H1 (cell line): Measurements from ENCODE around the gene PTCH2. TPM values are rescaled to one million over a fixed set of nuclear protein-coding genes. Genes with fewer than 3 reads are reported as not detected.

Source experiments
- CTCF ChIA-PET: fragments of 300-600 bp; sonication (Branson Sonifier 250); formaldehyde crosslinking; loops from one replicate; lab custom pipeline; 2021; ENCODE audit not compliant: partially characterized antibody; lab: Charles Lee
- POLR2A ChIA-PET: fragments of 300-600 bp; sonication (Branson Sonifier 250); formaldehyde crosslinking; loops from one replicate; lab custom pipeline; 2021; ENCODE audit warnings: inconsistent platforms; ENCODE audit not compliant: partially characterized antibody; lab: Charles Lee
- DNase-seq, 2 experiments: peaks; one replicate each; pipeline versions ENCODE4 v3.0.0 to v3.0.0-alpha.2; 2010 to 2022; ENCODE audit warnings: low spot score in 2 of 2, low read depth in 1 of 2, mixed read lengths in 1 of 2
- FAIRE-seq: peaks from 2 replicates; lab custom pipeline; 2011; peaks lifted over from hg19 to GRCh38; lab: Jason Lieb, UNC
- H2AFZ ChIP-seq: 2 replicates; pipeline ENCODE4 v1.8.1; 2012; ENCODE audit warnings: low read length, inconsistent platforms
- H2AK5ac ChIP-seq: 2 replicates; pipeline ENCODE4 v1.6.1; 2013; ENCODE audit warnings: low read depth, low read length
- H2BK120ac ChIP-seq: replicated peaks from 2 replicates; pipeline ENCODE3; 2013; ENCODE audit warnings: low read depth, low read length, inconsistent platforms
- H2BK12ac ChIP-seq: 2 replicates; pipeline ENCODE4 v1.6.1; 2013; ENCODE audit warnings: low read depth, low read length
- H2BK15ac ChIP-seq: 2 replicates; pipeline ENCODE4 v1.6.1; 2013; ENCODE audit warnings: low read length
- H2BK20ac ChIP-seq: 2 replicates; pipeline ENCODE4 v1.6.1; 2013; ENCODE audit warnings: low read length
- H2BK5ac ChIP-seq: 2 replicates; pipeline ENCODE4 v1.6.1; 2013; ENCODE audit warnings: low read depth, low read length
- H3K14ac ChIP-seq: 2 replicates; pipeline ENCODE4 v1.6.1; 2013; ENCODE audit warnings: inconsistent platforms; ENCODE audit not compliant: insufficient read length
- H3K18ac ChIP-seq: 2 replicates; pipeline ENCODE4 v1.6.1; 2013; ENCODE audit warnings: low read length; ENCODE audit errors: extremely low read depth
- H3K23ac ChIP-seq: 2 replicates; pipeline ENCODE4 v1.6.1; 2013; ENCODE audit warnings: inconsistent platforms; ENCODE audit not compliant: insufficient read length
- H3K23me2 ChIP-seq: 2 replicates; pipeline ENCODE4 v1.6.1; 2013; ENCODE audit warnings: low read depth, low read length
- H3K27ac ChIP-seq: 2 replicates; pipeline ENCODE4 v1.6.1; 2011; ENCODE audit warnings: low read depth, low read length, inconsistent platforms
- H3K27me3 ChIP-seq, 4 experiments: replicated peaks in 1 of 4; 1 replicate in 1 of 4; 2 replicates in 3 of 4; pipeline versions ENCODE4 v1.6.1 to v1.8.1; 2011 to 2013; ENCODE audit warnings: low read length in 3 of 4, mild to moderate bottlenecking in 3 of 4, inconsistent platforms in 2 of 4, mixed read lengths in 2 of 4, moderate library complexity in 1 of 4; ENCODE audit not compliant: control insufficient read depth in 3 of 4, insufficient read depth in 3 of 4; ENCODE audit errors: extremely low read depth in 1 of 4
- H3K36me3 ChIP-seq, 4 experiments: 2 replicates each; pipeline versions ENCODE4 v1.6.1 to v1.8.1; 2011 to 2013; ENCODE audit warnings: mild to moderate bottlenecking in 4 of 4, low read length in 3 of 4, moderate library complexity in 2 of 4, control low read depth in 1 of 4, inconsistent platforms in 1 of 4; ENCODE audit not compliant: insufficient read depth in 4 of 4, control insufficient read depth in 2 of 4
- H3K4ac ChIP-seq: replicated peaks from 2 replicates; pipeline ENCODE3; 2013; ENCODE audit warnings: low read length, low read depth, mixed read lengths, inconsistent platforms; ENCODE audit not compliant: insufficient read length
- H3K4me1 ChIP-seq, 4 experiments: replicated peaks in 1 of 4; 1 replicate in 1 of 4; 2 replicates in 3 of 4; pipeline versions ENCODE4 v1.6.1 to v1.8.1; 2011 to 2013; ENCODE audit warnings: low read length in 3 of 4, inconsistent platforms in 2 of 4, mixed read lengths in 1 of 4; ENCODE audit not compliant: insufficient read depth in 4 of 4, control insufficient read depth in 3 of 4
- H3K4me2 ChIP-seq, 2 experiments: 2 replicates each; pipeline versions ENCODE4 v1.6.1 to v1.8.1; 2011 to 2013; ENCODE audit warnings: low read depth in 2 of 2, low read length in 2 of 2, control low read depth in 1 of 2, inconsistent platforms in 1 of 2, mild to moderate bottlenecking in 1 of 2; ENCODE audit not compliant: insufficient read depth in 1 of 2
- H3K4me3 ChIP-seq, 4 experiments: fragments of 200-600, 300-600 bp in 1 of 4; sonication (generic), shearing (Covaris generic), sonication (Bioruptor Twin) in 1 of 4; 2 replicates each; pipeline versions ENCODE4 v1.5.1 to v1.8.1; 2011 to 2016; ENCODE audit warnings: low read length in 4 of 4, low read depth in 3 of 4, control low read depth in 2 of 4, inconsistent platforms in 2 of 4, mild to moderate bottlenecking in 2 of 4, mixed read lengths in 1 of 4, moderate library complexity in 1 of 4; ENCODE audit not compliant: insufficient read depth in 2 of 4; ENCODE audit errors: extremely low read depth in 1 of 4
- H3K56ac ChIP-seq: replicated peaks from 2 replicates; pipeline ENCODE3; 2013; ENCODE audit warnings: low read depth, mild to moderate bottlenecking, mixed read lengths, low read length, inconsistent platforms; ENCODE audit not compliant: insufficient read length
- H3K79me1 ChIP-seq: 2 replicates; pipeline ENCODE4 v1.6.1; 2013; ENCODE audit warnings: low read depth, low read length, control low read depth
- H3K79me2 ChIP-seq, 2 experiments: 2 replicates each; pipeline versions ENCODE4 v1.6.1 to v1.8.1; 2012 to 2013; ENCODE audit warnings: low read length in 2 of 2, mild to moderate bottlenecking in 2 of 2, inconsistent platforms in 1 of 2; ENCODE audit not compliant: insufficient read depth in 2 of 2, control insufficient read depth in 1 of 2
- H3K9ac ChIP-seq, 4 experiments: replicated peaks in 1 of 4; 1 replicate in 1 of 4; 2 replicates in 3 of 4; pipeline versions ENCODE4 v1.6.1 to v1.8.1; 2011 to 2013; ENCODE audit warnings: low read depth in 3 of 4, low read length in 3 of 4, control low read depth in 2 of 4, mild to moderate bottlenecking in 2 of 4, moderate library complexity in 2 of 4, inconsistent platforms in 1 of 4; ENCODE audit errors: extremely low read depth in 1 of 4
- H3K9me3 ChIP-seq, 2 experiments: 2 replicates each; pipeline versions ENCODE4 v1.6.1 to v1.8.1; 2012 to 2013; ENCODE audit warnings: mild to moderate bottlenecking in 2 of 2, moderate library complexity in 2 of 2, control low read depth in 1 of 2, inconsistent platforms in 1 of 2, low read depth in 1 of 2, low read length in 1 of 2, mixed read lengths in 1 of 2; ENCODE audit not compliant: insufficient read depth in 2 of 2
- H4K20me1 ChIP-seq, 2 experiments: replicated peaks in 1 of 2; 2 replicates each; pipeline versions ENCODE3 to v1.8.1; 2011 to 2013; ENCODE audit warnings: inconsistent platforms in 2 of 2, low read length in 2 of 2, mild to moderate bottlenecking in 1 of 2; ENCODE audit not compliant: insufficient read depth in 2 of 2, control insufficient read depth in 1 of 2
- H4K5ac ChIP-seq: 2 replicates; pipeline ENCODE4 v1.6.1; 2013; ENCODE audit warnings: low read length, low read depth, mixed read lengths, inconsistent platforms; ENCODE audit not compliant: insufficient read length
- H4K8ac ChIP-seq: 2 replicates; pipeline ENCODE4 v1.8.0; 2013; ENCODE audit warnings: mild to moderate bottlenecking, moderate library complexity, low read length, inconsistent platforms; ENCODE audit not compliant: insufficient read depth; ENCODE audit errors: extremely low read depth
- H4K91ac ChIP-seq: replicated peaks from 2 replicates; pipeline ENCODE3; 2013; ENCODE audit warnings: low read length, mixed read lengths, inconsistent platforms; ENCODE audit not compliant: insufficient read length
- ASH2L ChIP-seq: fragments of 200-600, 300-600 bp; sonication (generic); IDR thresholded peaks from one replicate; pipeline ENCODE4 v1.7.1; 2017; ENCODE audit warnings: low read length
- BACH1 ChIP-seq: IDR thresholded peaks from 2 replicates; pipeline ENCODE4 v1.6.1; 2012; ENCODE audit warnings: low read length, improper control_type of control experiment
- EZH2 ChIP-seq: fragments of 200-600 bp; sonication (generic); IDR thresholded peaks from 2 replicates; pipeline ENCODE4 v1.7.1; 2012; ENCODE audit warnings: low read depth, mild to moderate bottlenecking, moderate library complexity, low read length, inconsistent platforms; ENCODE audit not compliant: severe bottlenecking
- FOSL1 ChIP-seq: IDR thresholded peaks from 2 replicates; pipeline ENCODE4 v1.6.1; 2011; ENCODE audit warnings: mild to moderate bottlenecking, low read depth, low read length, moderate library complexity; ENCODE audit not compliant: insufficient read depth
- RXRA ChIP-seq: IDR thresholded peaks from 2 replicates; pipeline ENCODE4 v1.6.1; 2011; ENCODE audit warnings: low read depth, mild to moderate bottlenecking, low read length, moderate library complexity; ENCODE audit not compliant: insufficient read depth
- TEAD4 ChIP-seq: IDR thresholded peaks from 2 replicates; pipeline ENCODE4 v1.6.1; 2012; ENCODE audit warnings: low read depth, low read length, inconsistent platforms, mixed read lengths
- ZNF274 ChIP-seq: IDR thresholded peaks from 2 replicates; pipeline ENCODE4 v1.7.0; 2012; ENCODE audit warnings: low read length, borderline replicate concordance; ENCODE audit errors: extremely low read depth
- WGBS, 2 experiments: shearing (Covaris generic) in 1 of 2; methylation state at CpG; one replicate each; pipeline versions ENCODE4 v1.1.6 to v1.1.7; 2013 to 2015; ENCODE audit warnings: low lambda C conversion rate in 2 of 2, mixed read lengths in 2 of 2, inconsistent platforms in 1 of 2, low coverage in 1 of 2, missing lambda C conversion rate in 1 of 2; ENCODE audit not compliant: insufficient replicate concordance in 2 of 2, insufficient coverage in 1 of 2, insufficient read length in 1 of 2; ENCODE audit errors: extremely low coverage in 1 of 2, missing lambda C conversion rate in 1 of 2; 5-methylcytosine and 5-hydroxymethylcytosine counted together
- polyA plus RNA-seq, 7 experiments: library from polyadenylated mRNA; depleted of rRNA in 3 of 7; stranded (reverse) in 5 of 7; unstranded in 2 of 7; fragments of >200 nt in 5 of 7; fragments of 200-250 nt in 2 of 7; gene quantifications; 1 replicate in 5 of 7; 2 replicates in 1 of 7; 4 replicates in 1 of 7; pipeline versions ENCODE4 v1.2.1 to v1.2.3, GENCODE V29; 2011 to 2013; ENCODE audit warnings: missing spikeins in 2 of 7, mixed read lengths in 2 of 7
- total RNA-seq: library from RNA; stranded (reverse); fragmentation: NEBNext Ultra II Directional; extraction: Animal tissue kit (Norgen Biotek cat#: 25700); gene quantifications from 2 replicates; pipeline ENCODE4 v1.2.1, GENCODE V29; 2021
- TF ChIP-seq, protein P1 (sequence below): IDR thresholded peaks from 2 replicates; pipeline ENCODE4 v1.6.1; 2012; ENCODE audit warnings: low read length, inconsistent platforms
- TF ChIP-seq, protein P2 (sequence below): IDR thresholded peaks from 2 replicates; pipeline ENCODE4 v1.6.1; 2012; ENCODE audit warnings: inconsistent platforms

The PTCH2 gene
- total and polyA plus RNA-seq, 2 of the 8 experiments (the other 6 are each of a cell fraction or from before 2014, with no cell fraction given), result 0.35 to 1.2 TPM

DNA sequence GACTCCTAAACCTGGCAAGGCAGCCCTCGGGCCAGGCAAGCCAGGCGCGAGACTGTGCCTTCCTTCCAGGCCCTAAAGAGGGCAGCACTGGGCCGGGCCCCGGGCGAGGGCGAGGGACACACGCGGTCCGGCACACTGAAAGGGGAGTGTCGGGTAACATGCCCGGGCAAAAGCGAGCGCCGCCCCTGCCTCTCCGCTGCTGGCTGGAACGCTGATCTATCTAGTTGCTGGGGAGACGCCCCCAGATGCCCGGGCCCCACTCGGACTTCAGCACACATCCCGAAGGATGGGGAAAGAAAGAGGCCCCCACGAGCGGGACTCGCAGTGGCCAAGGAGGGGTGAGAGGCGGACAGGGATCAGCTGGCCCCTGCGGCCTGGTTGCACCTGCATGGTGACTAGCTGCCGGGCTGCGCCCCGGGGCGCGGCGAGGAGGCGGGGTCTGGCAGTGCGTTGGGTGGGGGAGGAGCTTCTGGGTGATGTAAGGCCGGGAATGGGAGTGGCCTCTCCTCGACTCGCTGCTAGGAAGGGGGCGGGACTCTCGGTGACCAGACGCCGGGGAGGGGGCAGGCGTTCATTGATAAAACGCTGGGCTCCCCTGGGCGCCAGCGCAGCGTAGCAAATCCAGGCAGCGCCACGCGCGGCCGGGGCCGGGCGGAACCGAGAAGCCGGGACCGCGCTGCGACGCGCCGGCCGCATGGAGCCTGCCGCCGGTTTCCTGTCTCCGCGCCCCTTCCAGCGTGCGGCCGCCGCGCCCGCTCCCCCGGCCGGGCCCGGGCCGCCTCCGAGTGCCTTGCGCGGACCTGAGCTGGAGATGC, 43.1 kb downstream of the PTCH2 start, which contains the start of gene PLK3:
TSS of gene PLK3 (plus strand) at position 608 of the 815 bp plus-strand sequence. CDS start at position 695, 87 bp downstream.
- peaks cover 0 to 11% (median 9%) of the 10 kb centered on the region in 4 experiments; a peak in 4 of 8 replicates for H3K36me3 ChIP-seq
- peak within 1 kb of the TSS; percentile 91 for H4K8ac ChIP-seq
- peak within 1 kb of the TSS; percentile 68 to 72 for H3K4me2 ChIP-seq
- no peaks in the 10 kb centered on the region for H3K79me1 ChIP-seq
- H2BK12ac ChIP-seq, result no peak within 1 kb of the TSS
- peak within 1 kb of the TSS; percentile 91 for H3K27ac ChIP-seq
- H2BK15ac ChIP-seq, result no peak within 1 kb of the TSS
- H3K4me3 ChIP-seq, result peak within 1 kb of the TSS; percentile 60 to 76 (median 66)
- ChIA-PET CTCF (interaction anchor here (0.6 to 5.4 kb wide), 15 partner anchors 8 to 722 kb away, joined by 3 to 33 read pairs (median 5); partner anchors contain the start of genes BEST4, BTBD19, HECTD3 and HPDL), POLR2A (interaction anchor here (0.6 to 19.2 kb wide), 21 partner anchors 10 to 689 kb away, joined by 3 to 547 read pairs (median 5); partner anchors contain the start of genes BEST4, BTBD19, HPDL and MUTYH)
- peak within 1 kb of the TSS; percentile 95 for H3K18ac ChIP-seq
- H2BK5ac ChIP-seq, result peak within 1 kb of the TSS; percentile 81; the same call in 1 of the 2 replicates
- peak within 1 kb of the TSS; percentile 97 for H4K5ac ChIP-seq
- no peak within 1 kb of the TSS for H3K14ac ChIP-seq
- peak within 1 kb of the TSS; percentile 85 for H3K56ac ChIP-seq
- H3K4me1 ChIP-seq, result peaks cover 0 to 5% (median 2%) of the 10 kb centered on the region in 4 experiments; a peak in 3 of 7 replicates
- FAIRE-seq, result no peak
- peak; percentile 93 to 98 for DNase-seq
- H2AFZ ChIP-seq, result no peak within 1 kb of the TSS
- no peak within 1 kb of the TSS for H2BK20ac ChIP-seq
- peaks cover 0 to 10% of the 10 kb centered on the region in 2 experiments for H4K20me1 ChIP-seq
- no peaks in the 10 kb centered on the region for H3K79me2 ChIP-seq
- peak within 1 kb of the TSS; percentile 74 for H4K91ac ChIP-seq
- no peak within 1 kb of the TSS for H3K23ac ChIP-seq
- H3K23me2 ChIP-seq, result peaks cover 7% of the 10 kb centered on the region; the same call in 1 of the 2 replicates
- no peak within 1 kb of the TSS; the same call in 1 of the 2 replicates for H2AK5ac ChIP-seq
- H3K4ac ChIP-seq, result no peak within 1 kb of the TSS
- H2BK120ac ChIP-seq, result no peak within 1 kb of the TSS
- H3K9me3 ChIP-seq, result no peaks in the 10 kb centered on the region
- H3K9ac ChIP-seq, result peak within 1 kb of the TSS; percentile 51 to 93 (median 84); a peak in 6 of 7 replicates
- WGBS, 2 experiments, result 2% methylated on average over 65 of the region's 79 CpGs; no CpG with 5 or more reads in 1 of the 2 experiments
- H3K27me3 ChIP-seq, result peaks cover 0 to 5% (median 0%) of the 10 kb centered on the region in 4 experiments; a peak in 2 of 7 replicates
- no peak for TF ChIP-seq FOSL1
- TF ChIP-seq BACH1, result no peak
- TF ChIP-seq, protein P1, sequence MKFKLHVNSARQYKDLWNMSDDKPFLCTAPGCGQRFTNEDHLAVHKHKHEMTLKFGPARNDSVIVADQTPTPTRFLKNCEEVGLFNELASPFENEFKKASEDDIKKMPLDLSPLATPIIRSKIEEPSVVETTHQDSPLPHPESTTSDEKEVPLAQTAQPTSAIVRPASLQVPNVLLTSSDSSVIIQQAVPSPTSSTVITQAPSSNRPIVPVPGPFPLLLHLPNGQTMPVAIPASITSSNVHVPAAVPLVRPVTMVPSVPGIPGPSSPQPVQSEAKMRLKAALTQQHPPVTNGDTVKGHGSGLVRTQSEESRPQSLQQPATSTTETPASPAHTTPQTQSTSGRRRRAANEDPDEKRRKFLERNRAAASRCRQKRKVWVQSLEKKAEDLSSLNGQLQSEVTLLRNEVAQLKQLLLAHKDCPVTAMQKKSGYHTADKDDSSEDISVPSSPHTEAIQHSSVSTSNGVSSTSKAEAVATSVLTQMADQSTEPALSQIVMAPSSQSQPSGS, result no peak
- TF ChIP-seq, protein P2, sequence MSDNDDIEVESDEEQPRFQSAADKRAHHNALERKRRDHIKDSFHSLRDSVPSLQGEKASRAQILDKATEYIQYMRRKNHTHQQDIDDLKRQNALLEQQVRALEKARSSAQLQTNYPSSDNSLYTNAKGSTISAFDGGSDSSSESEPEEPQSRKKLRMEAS, result peak; percentile 98
- TF ChIP-seq RXRA, result no peak
- TF ChIP-seq ASH2L, result no peak
- no peak for TF ChIP-seq ZNF274
- no peak for TF ChIP-seq EZH2
- TF ChIP-seq TEAD4, result peak; percentile 83; the same call in 1 of the 2 replicates
